ENCODE measurements around the gene SIVA1.

GRCh38 chr14:104715416-104715815, 37.5 kb upstream of the SIVA1 start:
- TF ChIP-seq, protein P1, sequence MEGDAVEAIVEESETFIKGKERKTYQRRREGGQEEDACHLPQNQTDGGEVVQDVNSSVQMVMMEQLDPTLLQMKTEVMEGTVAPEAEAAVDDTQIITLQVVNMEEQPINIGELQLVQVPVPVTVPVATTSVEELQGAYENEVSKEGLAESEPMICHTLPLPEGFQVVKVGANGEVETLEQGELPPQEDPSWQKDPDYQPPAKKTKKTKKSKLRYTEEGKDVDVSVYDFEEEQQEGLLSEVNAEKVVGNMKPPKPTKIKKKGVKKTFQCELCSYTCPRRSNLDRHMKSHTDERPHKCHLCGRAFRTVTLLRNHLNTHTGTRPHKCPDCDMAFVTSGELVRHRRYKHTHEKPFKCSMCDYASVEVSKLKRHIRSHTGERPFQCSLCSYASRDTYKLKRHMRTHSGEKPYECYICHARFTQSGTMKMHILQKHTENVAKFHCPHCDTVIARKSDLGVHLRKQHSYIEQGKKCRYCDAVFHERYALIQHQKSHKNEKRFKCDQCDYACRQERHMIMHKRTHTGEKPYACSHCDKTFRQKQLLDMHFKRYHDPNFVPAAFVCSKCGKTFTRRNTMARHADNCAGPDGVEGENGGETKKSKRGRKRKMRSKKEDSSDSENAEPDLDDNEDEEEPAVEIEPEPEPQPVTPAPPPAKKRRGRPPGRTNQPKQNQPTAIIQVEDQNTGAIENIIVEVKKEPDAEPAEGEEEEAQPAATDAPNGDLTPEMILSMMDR (IDR thresholded peaks at IDR 0.05) = no peak
- no peak for TF ChIP-seq POLR2A (IDR thresholded peaks at IDR 0.05)

All from right lobe of liver (tissue), 4 donors.